A673 (cell line): Measurements from ENCODE around the gene FREM1. TPM values are rescaled to one million over a fixed set of nuclear protein-coding genes. Genes with fewer than 3 reads are reported as not detected.

ENCODE experiments used
- BruUV-seq: library from RNA; stranded (reverse); fragments of 400-500 nt; replicated peaks from 2 replicates; lab custom pipeline; 2021; lab: Mats Ljungman, UMichigan
- CTCF ChIA-PET: fragments of 300-600 bp; sonication (Branson Sonifier 250); formaldehyde crosslinking; loops from one replicate; lab custom pipeline; 2022; ENCODE audit warnings: antibody characterized with exemption; lab: Charles Lee
- POLR2A ChIA-PET: fragments of 300-600 bp; sonication (Branson Sonifier 250); formaldehyde crosslinking; loops from one replicate; lab custom pipeline; 2022; ENCODE audit warnings: antibody characterized with exemption; ENCODE audit not compliant: low non-redundant PET; lab: Charles Lee
- DNase-seq: peaks from one replicate; pipeline ENCODE4 v3.0.0-alpha.2; 2015; ENCODE audit warnings: low spot score
- H3K27ac ChIP-seq: fragments of 200-600 bp; sonication (generic); 2 replicates; pipeline ENCODE4 v1.5.1; 2016; ENCODE audit warnings: mixed run types, low read depth, mild to moderate bottlenecking, mixed read lengths, antibody characterized with exemption, low read length; ENCODE audit not compliant: poor library complexity, severe bottlenecking
- H3K27me3 ChIP-seq: fragments of 200-600 bp; sonication (generic); replicated peaks from 2 replicates; pipeline ENCODE4 v1.6.1; 2017; ENCODE audit warnings: mixed run types, low read depth, mild to moderate bottlenecking, mixed read lengths, antibody characterized with exemption, low read length; ENCODE audit not compliant: insufficient read depth, poor library complexity
- H3K36me3 ChIP-seq: fragments of 200-600 bp; sonication (generic); 2 replicates; pipeline ENCODE4 v1.6.1; 2016; ENCODE audit warnings: mixed run types, mild to moderate bottlenecking, mixed read lengths, antibody characterized with exemption, low read length; ENCODE audit not compliant: insufficient read depth, poor library complexity, severe bottlenecking
- H3K4me1 ChIP-seq: fragments of 200-600 bp; sonication (generic); 2 replicates; pipeline ENCODE4 v1.6.1; 2017; ENCODE audit warnings: mixed run types, mild to moderate bottlenecking, mixed read lengths, antibody characterized with exemption, low read length; ENCODE audit not compliant: insufficient read depth, poor library complexity, severe bottlenecking
- H3K4me3 ChIP-seq: fragments of 200-600 bp; sonication (generic); 2 replicates; pipeline ENCODE4 v1.5.1; 2016; ENCODE audit warnings: low read depth, mixed run types, mild to moderate bottlenecking, mixed read lengths, low read length; ENCODE audit not compliant: poor library complexity, severe bottlenecking
- H3K9me3 ChIP-seq: fragments of 200-600 bp; sonication (generic); 2 replicates; pipeline ENCODE4 v1.6.1; 2016; ENCODE audit warnings: mixed run types, low read depth, mild to moderate bottlenecking, mixed read lengths, antibody characterized with exemption, low read length; ENCODE audit not compliant: poor library complexity, severe bottlenecking
- CTCF ChIP-seq: fragments of 300-800, 200-600 bp; sonication (generic); conservative IDR thresholded peaks from 2 replicates; pipeline ENCODE4 v1.5.1; 2017; ENCODE audit warnings: low read depth, mild to moderate bottlenecking, antibody characterized with exemption, low read length, moderate library complexity, mixed read lengths
- EZH2 ChIP-seq: fragments of 200-600 bp; sonication (generic); IDR thresholded peaks from 2 replicates; pipeline ENCODE4 v1.6.1; 2017; ENCODE audit warnings: borderline replicate concordance, low read depth, mild to moderate bottlenecking, mixed read lengths, antibody characterized with exemption, low read length; ENCODE audit not compliant: poor library complexity, severe bottlenecking
- intact Hi-C: fragments of 100-400 bp; cut with micrococcal nuclease; formaldehyde crosslinking; loops from one replicate; pipeline ENCODE4 v1.10.0; 2022; ENCODE audit not compliant: unreplicated experiment
- total RNA-seq: library from RNA; stranded (reverse); gene quantifications from 2 replicates; pipeline ENCODE4 v1.2.3, GENCODE V29; 2021

Gene FREM1
- total RNA-seq, 1 experiment from 2014 or later, result 4.2 TPM

- no peaks in the 10 kb centered on the region for H3K36me3 ChIP-seq
- TF ChIP-seq EZH2 (no peak), CTCF (no peak)
- H3K27me3 ChIP-seq, result no peaks in the 10 kb centered on the region
- intact Hi-C loops, result no loop called here
- no peak overlapping the region for H3K4me3 ChIP-seq
- no TSS peak for BruUV-seq
- no peaks in the 10 kb centered on the region for H3K9me3 ChIP-seq
- CTCF ChIA-PET, result no interaction called here
- H3K27ac ChIP-seq, result peak overlapping the region; percentile 86
- H3K4me1 ChIP-seq, result peaks cover 21% of the 10 kb centered on the region
- POLR2A ChIA-PET, result no interaction called here
- DNase-seq, result no peak
Measured at GRCh38 chr9:14814249-14814628, 96.0 kb downstream of the FREM1 start.

- H3K27ac ChIP-seq, result peak overlapping the region; percentile 86
- peaks cover 21% of the 10 kb centered on the region for H3K4me1 ChIP-seq
- intact Hi-C loops, result no loop called here
- H3K4me3 ChIP-seq, result peak overlapping the region; percentile 35
- TF ChIP-seq EZH2, result no peak
- no peak for TF ChIP-seq CTCF
- CTCF ChIA-PET, result no interaction called here
- no peaks in the 10 kb centered on the region for H3K9me3 ChIP-seq
- BruUV-seq, result no TSS peak
- H3K36me3 ChIP-seq, result no peaks in the 10 kb centered on the region
- POLR2A ChIA-PET, result no interaction called here
- peak; percentile 49 for DNase-seq
- no peaks in the 10 kb centered on the region for H3K27me3 ChIP-seq
Measured at GRCh38 chr9:14813336-14814248, 96.6 kb downstream of the FREM1 start.

GRCh38 chr9:14812806-14813205, 97.4 kb downstream of the FREM1 start:
- POLR2A ChIA-PET, result no interaction called here
- no peak for TF ChIP-seq EZH2
- no peak for TF ChIP-seq CTCF
- CTCF ChIA-PET, result no interaction called here

More at GRCh38 chr9:14812806-14813205, 97.4 kb downstream of the FREM1 start:
- Histone ChIP-seq H3K36me3 (no peaks in the 10 kb centered on the region), H3K4me1 (peaks cover 21% of the 10 kb centered on the region), H3K4me3 (no peak overlapping the region), H3K27ac (peak overlapping the region; percentile 86), H3K27me3 (no peaks in the 10 kb centered on the region), H3K9me3 (no peaks in the 10 kb centered on the region)
- intact Hi-C loops, result no loop called here
- no TSS peak for BruUV-seq
- no peak for DNase-seq
